ENCODE data around the gene RIT2. TPM values are rescaled to one million over a fixed set of nuclear protein-coding genes. Genes with fewer than 3 reads are reported as not detected.

The RIT2 gene
- total RNA-seq, 1 experiment from 2014 or later, result 1.5 TPM

- CTCF ChIA-PET, result no interaction called here
- TF ChIP-seq NR3C1 (CRISPR knock-in tag; conservative IDR thresholded peaks at IDR 0.05; ENCODE audit: low read depth) (no peak), PRRX2 (CRISPR knock-in tag; IDR thresholded peaks at IDR 0.05) (no peak), HMGXB4 (CRISPR knock-in tag; IDR thresholded peaks at IDR 0.05) (no peak), CBFB (CRISPR knock-in tag; IDR thresholded peaks at IDR 0.05; ENCODE audit: low read depth) (no peak), ATF6 (CRISPR knock-in tag; IDR thresholded peaks at IDR 0.05) (no peak)
- H3K4me3 Mint-ChIP-seq, result no peak overlapping the region
- ATAC-seq, result no peak
- no peaks in the 10 kb centered on the region for H3K27me3 Mint-ChIP-seq (ENCODE audit: low read depth)
- 0 out of 2 replicates have a peak, but pooled peaks cover 3% of the 10 kb centered on the region for H3K9me3 Mint-ChIP-seq
- no peak overlapping the region for H3K27ac Mint-ChIP-seq
- no peaks in the 10 kb centered on the region for H3K36me3 Mint-ChIP-seq
- DNase-seq (ENCODE audit: low spot score), result no peak
- peaks cover 19% of the 10 kb centered on the region for H3K4me1 Mint-ChIP-seq
- POLR2A ChIA-PET, result no interaction called here
Measured at GRCh38 chr18:43108882-43109281, 6.6 kb downstream of the RIT2 start.

GRCh38 chr18:43108469-43108868 is 7.0 kb downstream of the RIT2 start:
- Mint-ChIP-seq H3K36me3 (no peaks in the 10 kb centered on the region), H3K27ac (no peak overlapping the region), H3K9me3 (0 out of 2 replicates have a peak, but pooled peaks cover 3% of the 10 kb centered on the region), H3K4me1 (peaks cover 19% of the 10 kb centered on the region), H3K4me3 (no peak overlapping the region), H3K27me3 (ENCODE audit: low read depth) (no peaks in the 10 kb centered on the region)
- no peak for TF ChIP-seq PREB (CRISPR knock-in tag; IDR thresholded peaks at IDR 0.05; ENCODE audit: borderline replicate concordance)
- TF ChIP-seq IRF2 (CRISPR knock-in tag; IDR thresholded peaks at IDR 0.05; ENCODE audit: borderline replicate concordance, low read depth), result no peak
- no peak for TF ChIP-seq SMAD3 (CRISPR knock-in tag; IDR thresholded peaks at IDR 0.05; ENCODE audit: borderline replicate concordance)
- TF ChIP-seq HMGXB4 (CRISPR knock-in tag; IDR thresholded peaks at IDR 0.05), result no peak
- POLR2A ChIA-PET, result no interaction called here
- DNase-seq (ENCODE audit: low spot score) (no peak), ATAC-seq (no peak)
- CTCF ChIA-PET, result no interaction called here

- no peak for DNase-seq (ENCODE audit: low spot score)
- Mint-ChIP-seq H3K36me3 (0 out of 2 replicates have a peak, but pooled peaks cover 3% of the 10 kb centered on the region), H3K27ac (no peak overlapping the region), H3K4me1 (peaks cover 6% of the 10 kb centered on the region; the same call in 1 of the 2 replicates), H3K27me3 (ENCODE audit: low read depth) (no peaks in the 10 kb centered on the region), H3K4me3 (no peak overlapping the region), H3K9me3 (peaks cover 11% of the 10 kb centered on the region)
- ChIA-PET CTCF (no interaction called here), POLR2A (no interaction called here)
- ATAC-seq, result no peak
- TF ChIP-seq RELA (CRISPR knock-in tag; IDR thresholded peaks at IDR 0.05; ENCODE audit: borderline replicate concordance), result no peak
- no peak for TF ChIP-seq E2F4 (CRISPR knock-in tag; IDR thresholded peaks at IDR 0.05; ENCODE audit: borderline replicate concordance, low read depth)
- TF ChIP-seq ZNF219 (CRISPR knock-in tag; IDR thresholded peaks at IDR 0.05; ENCODE audit: borderline replicate concordance), result no peak
- TF ChIP-seq ESRRA (CRISPR knock-in tag; IDR thresholded peaks at IDR 0.05; ENCODE audit: borderline replicate concordance), result no peak
- TF ChIP-seq E2F1 (CRISPR knock-in tag; IDR thresholded peaks at IDR 0.05), result no peak
- no peak for TF ChIP-seq ERG (CRISPR knock-in tag; IDR thresholded peaks at IDR 0.05)
- no peak for TF ChIP-seq ZNF281 (CRISPR knock-in tag; IDR thresholded peaks at IDR 0.05)
Measured at GRCh38 chr18:43093646-43094045, 21.8 kb downstream of the RIT2 start.

Data from WTC11 (cell line).